Immature natural killer cell (primary cell): Measurements from ENCODE around the gene PTPRT. TPM values are rescaled to one million over a fixed set of nuclear protein-coding genes. Genes with fewer than 3 reads are reported as not detected.
"Not testable (repeated sequence)": the region's sequence is repeated elsewhere in the genome, so short reads cannot be mapped to it uniquely, and the experiment has no call there.

Source experiments
- DNase-seq, 3 donors: peaks; one replicate each; pipeline ENCODE4 v3.0.0; 2022; ENCODE audit warnings: mixed read lengths in 1 of 3
- H3K27ac Mint-ChIP-seq, 6 donors: one replicate each; pipeline ENCODE4 v1.8.0; 2020; ENCODE audit warnings: mixed read lengths in 6 of 6, mild to moderate bottlenecking in 5 of 6, inconsistent platforms in 4 of 6, moderate library complexity in 3 of 6
- H3K27me3 Mint-ChIP-seq, 3 donors: one replicate each; pipeline ENCODE4 v1.8.0; 2020 to 2021; ENCODE audit warnings: low read depth in 3 of 3, mild to moderate bottlenecking in 3 of 3, mixed read lengths in 3 of 3, moderate library complexity in 3 of 3, inconsistent platforms in 1 of 3
- H3K36me3 Mint-ChIP-seq, 3 donors: one replicate each; pipeline ENCODE4 v1.8.0; 2020; ENCODE audit warnings: mixed read lengths in 3 of 3, inconsistent platforms in 2 of 3, mild to moderate bottlenecking in 2 of 3
- H3K4me1 Mint-ChIP-seq, 2 donors: one replicate each; pipeline ENCODE4 v1.8.0; 2020; ENCODE audit warnings: inconsistent platforms in 2 of 2, mild to moderate bottlenecking in 2 of 2, mixed read lengths in 2 of 2, moderate library complexity in 1 of 2
- H3K4me3 Mint-ChIP-seq, 5 donors: one replicate each; pipeline ENCODE4 v1.8.0; 2020; ENCODE audit warnings: mild to moderate bottlenecking in 5 of 5, mixed read lengths in 5 of 5, inconsistent platforms in 3 of 5, moderate library complexity in 3 of 5
- H3K9me3 Mint-ChIP-seq, 6 donors: one replicate each; pipeline ENCODE4 v1.8.0; 2020; ENCODE audit warnings: mild to moderate bottlenecking in 6 of 6, mixed read lengths in 6 of 6, inconsistent platforms in 4 of 6, moderate library complexity in 3 of 6
- polyA plus RNA-seq, 3 donors: library from polyadenylated mRNA; unstranded; fragments of 300-500 nt; fragmentation: Illumina TruSeq; gene quantifications; one replicate each; pipeline ENCODE4 v1.2.3, GENCODE V29; 2021

PTPRT gene
- polyA plus RNA-seq, 3 donors from 2014 or later = not detected

DNA sequence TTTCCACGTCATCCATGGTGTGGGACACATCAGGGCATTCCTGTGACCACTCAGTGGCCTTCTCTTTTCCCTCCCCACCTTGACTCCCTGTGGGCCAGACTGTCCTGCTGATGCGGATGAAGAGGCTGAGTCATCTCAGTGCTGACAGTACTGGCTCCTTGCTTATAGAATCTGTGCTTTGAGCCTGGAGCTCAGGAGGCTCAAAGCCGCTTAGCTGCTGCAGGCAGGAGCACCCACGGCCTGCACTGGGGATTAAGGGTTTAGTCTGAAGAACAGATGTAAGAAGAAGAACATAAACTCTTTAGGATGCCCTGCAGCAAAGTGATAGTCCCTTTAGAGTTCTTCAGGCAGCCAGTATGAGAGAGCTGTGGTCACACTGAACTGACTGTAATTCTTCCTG lies 929.5 kb downstream of the PTPRT start:
- peaks cover 0 to 6% (median 2%) of the 10 kb centered on the region in 6 donors for H3K9me3 Mint-ChIP-seq
- no peak overlapping the region for H3K27ac Mint-ChIP-seq
- H3K4me3 Mint-ChIP-seq = no peak overlapping the region
- no peak for DNase-seq
- no peaks in the 10 kb centered on the region for H3K4me1 Mint-ChIP-seq
- H3K27me3 Mint-ChIP-seq = peaks cover 0 to 2% (median 0%) of the 10 kb centered on the region in 3 donors
- no peaks in the 10 kb centered on the region for H3K36me3 Mint-ChIP-seq

DNA sequence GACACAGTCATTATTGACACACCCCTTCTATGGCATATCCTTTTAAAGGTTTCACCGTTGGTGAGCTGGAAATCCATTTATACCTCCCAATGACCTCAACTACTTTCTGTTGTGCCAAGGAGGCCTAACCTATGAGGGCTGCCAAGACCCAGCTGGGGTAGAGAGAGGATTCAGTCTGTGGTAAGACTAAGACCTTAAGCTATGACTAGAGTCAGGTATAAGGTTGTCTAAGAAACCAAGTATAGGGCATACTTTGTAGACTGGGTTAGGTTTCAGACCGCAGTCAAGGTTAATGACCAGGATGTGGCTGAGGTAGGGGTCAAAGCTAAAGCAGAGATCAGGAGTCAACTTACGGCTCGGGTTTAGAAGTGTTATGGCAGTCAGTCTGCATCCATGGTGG lies 930.3 kb downstream of the PTPRT start:
- DNase-seq = no peak
- Mint-ChIP-seq H3K36me3 (no peaks in the 10 kb centered on the region), H3K9me3 (peaks cover 0 to 4% (median 1%) of the 10 kb centered on the region in 6 donors), H3K4me1 (no peaks in the 10 kb centered on the region), H3K4me3 (no peak overlapping the region), H3K27ac (no peak overlapping the region), H3K27me3 (peaks cover 0 to 2% (median 0%) of the 10 kb centered on the region in 3 donors)

DNA sequence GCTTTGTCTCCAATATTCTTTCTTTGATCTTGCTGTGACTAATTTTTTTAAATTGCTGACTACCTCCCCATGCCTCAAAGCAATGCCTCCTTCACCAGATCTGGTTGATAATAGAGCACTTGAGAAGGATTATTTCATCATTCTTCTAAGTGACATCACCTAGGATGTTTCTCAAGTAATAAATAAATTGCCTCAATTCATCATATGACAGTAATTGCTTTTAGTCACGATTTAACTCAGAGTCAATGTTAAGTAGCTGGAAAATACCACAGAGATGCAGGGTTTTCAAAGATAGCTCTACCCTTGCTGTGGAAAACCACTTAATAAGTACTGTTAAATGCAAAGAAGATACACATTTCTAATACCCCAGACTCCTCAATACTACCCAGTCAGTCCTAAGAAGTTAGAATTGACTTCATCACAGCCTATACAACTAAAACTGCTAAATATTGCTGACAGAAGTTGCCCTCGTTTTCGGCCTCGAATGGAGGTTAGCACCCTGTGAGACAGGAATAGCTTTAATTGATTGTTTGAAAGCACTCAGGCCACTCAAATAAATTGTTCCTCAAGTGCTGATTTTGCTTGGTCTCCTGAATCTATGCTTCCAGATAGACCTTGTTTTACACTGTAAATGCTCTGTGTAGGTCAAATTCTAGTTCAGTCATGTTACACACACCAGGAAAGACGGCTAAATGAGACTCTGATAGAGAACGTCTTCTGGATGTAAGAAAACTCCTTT lies 931.0 kb downstream of the PTPRT start:
- Mint-ChIP-seq H3K36me3 (no peaks in the 10 kb centered on the region), H3K9me3 (peaks cover 0 to 4% (median under 1%) of the 10 kb centered on the region in 6 donors), H3K27ac (no peak overlapping the region), H3K27me3 (peaks cover 0 to 2% (median 0%) of the 10 kb centered on the region in 3 donors), H3K4me1 (no peaks in the 10 kb centered on the region), H3K4me3 (no peak overlapping the region)
- DNase-seq = no peak

DNA sequence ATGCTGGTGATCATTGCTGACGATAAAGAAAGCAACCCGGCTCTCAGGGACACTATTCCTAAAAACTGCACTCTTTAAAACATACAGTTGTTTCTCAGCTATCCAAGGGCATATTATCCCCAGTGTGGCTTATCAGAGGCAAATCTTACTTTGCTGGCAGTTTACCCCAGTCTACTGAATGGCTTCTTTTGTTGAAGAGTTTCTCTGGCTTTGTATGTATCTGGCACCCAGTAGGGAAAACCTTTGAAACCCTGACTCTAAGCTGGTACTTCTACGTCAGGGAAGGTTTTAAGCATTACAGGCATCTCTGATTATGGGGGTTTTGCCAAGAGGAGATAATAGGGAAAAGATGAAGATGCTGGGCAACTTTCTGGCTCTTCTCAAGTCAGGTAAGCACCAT lies 933.9 kb downstream of the PTPRT start:
- no peak for DNase-seq

DNA sequence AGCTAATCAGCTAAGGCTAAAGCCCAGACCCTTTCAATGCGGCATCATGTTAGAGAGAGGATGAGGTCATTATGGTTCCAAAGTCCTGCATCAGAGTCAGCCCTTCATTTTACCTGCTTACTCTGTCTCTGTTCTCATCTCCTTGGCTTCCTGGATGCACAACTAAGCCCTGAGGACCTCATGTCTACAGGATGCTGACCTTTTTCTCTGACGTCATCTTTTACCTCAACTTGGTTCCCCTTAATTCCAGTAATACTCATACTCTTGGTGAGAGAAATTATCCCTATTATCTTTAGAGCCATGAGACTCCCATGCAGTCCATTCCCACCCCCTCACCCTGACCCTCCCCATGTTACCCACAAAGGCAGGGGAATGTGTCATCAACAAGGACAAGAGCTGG lies 935.0 kb downstream of the PTPRT start:
- Mint-ChIP-seq H3K9me3 (peaks cover 0 to 3% (median 0%) of the 10 kb centered on the region in 6 donors), H3K36me3 (no peaks in the 10 kb centered on the region), H3K4me3 (no peak overlapping the region), H3K27ac (no peak overlapping the region), H3K27me3 (peaks cover 0 to 2% (median 0%) of the 10 kb centered on the region in 3 donors), H3K4me1 (no peaks in the 10 kb centered on the region)
- DNase-seq = no peak

More for the DNA sequence above, 933.9 kb downstream of the PTPRT start:
- Mint-ChIP-seq H3K27me3 (peaks cover 0 to 2% (median 0%) of the 10 kb centered on the region in 3 donors), H3K4me3 (no peak overlapping the region), H3K9me3 (peaks cover 0 to 3% (median 0%) of the 10 kb centered on the region in 6 donors), H3K36me3 (no peaks in the 10 kb centered on the region), H3K4me1 (no peaks in the 10 kb centered on the region), H3K27ac (no peak overlapping the region)

DNA sequence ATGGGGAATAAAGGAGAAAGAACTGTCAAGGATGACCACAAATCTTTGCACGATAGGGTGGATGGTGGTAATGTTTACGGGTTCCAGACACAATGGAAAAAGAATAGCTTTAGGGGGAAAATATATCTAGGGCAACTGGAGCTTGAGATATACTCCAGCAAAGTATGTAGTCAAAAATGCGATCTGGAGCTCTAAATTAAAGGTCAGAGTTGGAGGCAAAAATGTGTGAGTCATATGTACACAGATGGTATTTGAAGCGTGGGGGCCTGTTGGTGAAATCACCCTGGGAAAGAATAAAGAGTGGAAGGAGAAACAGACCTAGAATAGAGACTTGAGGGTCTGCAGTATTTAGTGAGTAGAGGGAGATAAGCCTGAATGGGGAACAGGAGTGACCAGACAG lies 937.6 kb downstream of the PTPRT start:
- H3K27me3 Mint-ChIP-seq = peaks cover 0 to 2% (median 2%) of the 10 kb centered on the region in 3 donors
- DNase-seq = no peak
- no peak overlapping the region for H3K27ac Mint-ChIP-seq
- H3K9me3 Mint-ChIP-seq = peaks cover 0 to 3% (median 0%) of the 10 kb centered on the region in 6 donors
- no peaks in the 10 kb centered on the region for H3K36me3 Mint-ChIP-seq
- H3K4me3 Mint-ChIP-seq = no peak overlapping the region
- no peaks in the 10 kb centered on the region for H3K4me1 Mint-ChIP-seq

DNA sequence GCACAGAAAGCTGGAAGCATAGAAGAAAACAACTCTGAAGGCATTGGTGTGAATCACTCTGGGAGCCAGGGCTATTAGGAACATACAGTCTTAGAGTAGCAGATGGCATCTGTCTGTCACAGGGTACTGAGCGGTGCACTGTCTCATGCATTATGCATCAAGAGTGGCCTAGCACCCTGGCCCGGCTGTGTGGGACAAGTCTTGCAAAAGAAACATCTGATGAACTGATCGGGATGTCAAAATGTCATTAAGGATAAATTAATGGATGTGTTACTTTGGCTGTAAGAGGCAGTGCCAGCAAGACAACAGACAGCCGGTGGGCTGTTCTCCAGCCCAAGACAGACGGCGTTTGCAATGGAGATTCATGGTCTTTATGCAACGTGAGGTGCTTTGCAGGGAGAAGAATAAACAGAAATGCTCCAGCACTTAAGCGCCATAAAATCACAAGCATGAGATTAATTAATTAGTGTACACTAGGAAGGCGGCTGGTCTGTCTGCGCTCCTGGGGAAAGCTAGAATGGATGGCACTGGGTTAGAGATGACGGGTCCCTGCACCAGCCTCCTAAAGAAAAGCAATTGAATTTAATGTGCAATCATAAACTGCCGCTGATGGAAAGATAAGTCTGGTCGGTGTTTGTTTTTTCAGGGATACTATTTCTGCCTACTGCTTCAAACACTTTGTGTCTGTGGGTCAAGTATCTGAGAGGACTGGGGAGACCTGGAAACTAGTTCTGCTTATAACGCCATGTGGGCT lies 970.9 kb downstream of the PTPRT start:
- Mint-ChIP-seq H3K9me3 (peaks cover 2 to 13% (median 4%) of the 10 kb centered on the region in 6 donors), H3K27me3 (peaks cover 0 to 7% (median 0%) of the 10 kb centered on the region in 3 donors), H3K4me1 (no peaks in the 10 kb centered on the region), H3K36me3 (no peaks in the 10 kb centered on the region), H3K27ac (no peak overlapping the region), H3K4me3 (no peak overlapping the region)
- DNase-seq = no peak

DNA sequence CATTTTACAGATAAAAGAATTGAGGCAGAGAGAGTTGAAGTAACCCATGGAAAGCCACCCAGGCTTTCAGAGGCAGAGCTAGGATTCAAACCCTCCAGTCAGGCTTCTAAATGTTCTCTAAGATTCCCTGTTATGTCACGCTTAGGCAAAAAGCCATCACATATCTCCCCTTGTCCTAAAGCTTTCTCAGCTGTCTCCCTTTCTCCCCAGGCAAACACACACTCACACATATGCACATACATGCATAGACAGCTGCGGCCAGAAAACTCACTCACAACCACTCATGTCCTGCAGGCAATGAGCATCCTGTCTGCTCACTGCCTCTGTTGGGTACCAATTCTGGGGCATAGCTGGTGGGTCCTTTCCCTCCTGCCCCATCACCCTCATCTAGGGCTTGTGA lies 975.6 kb downstream of the PTPRT start:
- no peaks in the 10 kb centered on the region for H3K4me1 Mint-ChIP-seq
- DNase-seq = no peak
- H3K4me3 Mint-ChIP-seq = no peak overlapping the region
- peaks cover 0 to 14% (median 4%) of the 10 kb centered on the region in 6 donors for H3K9me3 Mint-ChIP-seq
- H3K27ac Mint-ChIP-seq = no peak overlapping the region
- peaks cover 0 to 7% (median 0%) of the 10 kb centered on the region in 3 donors for H3K27me3 Mint-ChIP-seq
- no peaks in the 10 kb centered on the region for H3K36me3 Mint-ChIP-seq

DNA sequence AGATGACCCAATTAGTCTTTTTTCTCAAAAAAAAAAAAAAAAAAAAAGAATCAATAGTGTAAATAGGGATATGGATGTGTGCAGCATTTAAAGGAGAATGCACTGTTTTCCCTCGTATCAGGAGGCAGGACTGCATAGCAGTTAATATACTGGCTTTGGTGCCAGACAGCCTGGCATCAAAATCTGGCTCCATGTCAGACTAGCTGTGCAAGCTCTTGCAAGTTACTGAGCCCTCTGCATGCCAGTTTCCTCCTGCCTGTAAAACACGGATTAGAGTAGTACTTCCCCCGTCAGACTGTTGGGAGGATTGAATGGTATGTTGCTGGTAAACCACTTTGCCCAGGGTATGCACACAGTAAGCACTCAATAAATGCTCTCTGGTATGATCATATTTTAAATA lies 977.3 kb downstream of the PTPRT start:
- no peaks in the 10 kb centered on the region for H3K36me3 Mint-ChIP-seq
- H3K9me3 Mint-ChIP-seq = peaks cover 0 to 14% (median 3%) of the 10 kb centered on the region in 6 donors
- no peak overlapping the region for H3K4me3 Mint-ChIP-seq
- H3K27me3 Mint-ChIP-seq = peaks cover 0 to 8% (median 0%) of the 10 kb centered on the region in 3 donors
- H3K4me1 Mint-ChIP-seq = no peaks in the 10 kb centered on the region
- DNase-seq = no peak
- no peak overlapping the region for H3K27ac Mint-ChIP-seq

DNA sequence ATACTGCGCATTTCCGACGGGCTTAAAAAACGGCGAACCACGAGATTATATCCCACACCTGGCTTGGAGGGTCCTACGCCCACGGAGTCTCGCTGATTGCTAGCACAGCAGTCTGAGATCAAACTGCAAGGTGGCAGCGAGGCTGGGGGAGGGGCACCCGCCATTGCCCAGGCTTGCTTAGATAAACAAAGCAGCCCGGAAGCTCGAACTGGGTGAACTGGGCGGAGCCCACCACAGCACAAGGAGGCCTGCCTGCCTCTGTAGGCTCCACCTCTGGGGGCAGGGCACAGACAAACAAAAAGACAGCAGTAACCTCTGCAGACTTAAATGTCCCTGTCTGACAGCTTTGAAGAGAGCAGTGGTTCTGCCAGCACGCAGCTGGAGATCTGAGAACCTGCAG lies 983.1 kb downstream of the PTPRT start:
- not testable (repeated sequence) for H3K27me3 Mint-ChIP-seq, H3K27ac Mint-ChIP-seq, H3K36me3 Mint-ChIP-seq, DNase-seq, H3K4me3 Mint-ChIP-seq, H3K4me1 Mint-ChIP-seq, H3K9me3 Mint-ChIP-seq

DNA sequence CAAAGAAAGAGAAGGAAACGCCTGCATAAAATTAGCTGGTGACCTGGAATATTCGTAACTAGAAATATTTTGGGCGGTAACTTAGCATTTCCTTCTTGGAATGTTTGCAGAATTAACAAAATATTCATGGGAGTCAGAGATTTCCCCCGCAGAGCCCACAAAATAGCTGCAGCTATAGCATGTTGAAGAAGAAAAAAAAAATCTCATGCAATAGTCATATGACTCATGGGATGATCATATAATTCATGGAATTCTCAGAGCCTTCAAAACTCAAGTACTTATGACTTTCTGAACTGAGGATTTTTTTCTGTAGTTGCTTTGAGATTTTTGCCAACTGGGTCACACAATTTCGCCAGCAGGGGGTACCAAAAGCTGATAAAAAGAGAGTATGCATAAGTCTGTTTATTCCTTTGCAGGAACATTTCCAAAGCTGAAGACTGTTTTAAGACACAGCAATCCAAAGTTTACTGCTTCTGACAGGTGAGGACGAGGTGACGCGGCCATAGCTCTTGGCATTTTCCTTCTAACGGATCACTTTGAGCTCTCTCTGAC lies 985.5 kb downstream of the PTPRT start:
- peaks cover 0 to 13% (median 4%) of the 10 kb centered on the region in 6 donors for H3K9me3 Mint-ChIP-seq
- H3K27ac Mint-ChIP-seq = no peak overlapping the region

DNA sequence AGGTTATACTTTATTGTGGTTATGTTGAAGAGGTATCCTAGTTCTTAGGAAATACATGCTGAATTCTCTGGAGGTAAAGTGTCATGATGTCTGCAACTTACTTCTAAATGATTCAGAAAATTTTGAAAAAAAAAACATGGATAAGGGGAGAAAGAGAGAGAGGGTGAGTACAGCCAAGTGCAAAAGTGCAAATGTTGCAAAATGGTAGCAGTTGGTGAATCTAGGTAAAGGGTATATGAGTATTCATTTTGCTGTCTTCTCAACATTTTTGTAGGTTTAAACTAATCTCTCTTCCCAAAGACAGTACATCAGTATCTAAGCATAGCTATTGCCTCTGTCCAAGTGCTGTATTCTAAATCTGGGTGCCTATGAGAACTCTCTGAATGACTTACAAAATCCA lies 992.1 kb downstream of the PTPRT start:
- no peak for DNase-seq
- Mint-ChIP-seq H3K4me1 (no peaks in the 10 kb centered on the region), H3K36me3 (no peaks in the 10 kb centered on the region), H3K27me3 (peaks cover 0 to 1% (median 0%) of the 10 kb centered on the region in 3 donors), H3K9me3 (peaks cover 0 to 8% (median under 1%) of the 10 kb centered on the region in 6 donors), H3K27ac (no peak overlapping the region), H3K4me3 (no peak overlapping the region)

More for the DNA sequence above, 985.5 kb downstream of the PTPRT start:
- peaks cover 0 to 3% (median 0%) of the 10 kb centered on the region in 3 donors for H3K27me3 Mint-ChIP-seq
- H3K36me3 Mint-ChIP-seq = no peaks in the 10 kb centered on the region
- no peak overlapping the region for H3K4me3 Mint-ChIP-seq
- DNase-seq = no peak
- no peaks in the 10 kb centered on the region for H3K4me1 Mint-ChIP-seq

DNA sequence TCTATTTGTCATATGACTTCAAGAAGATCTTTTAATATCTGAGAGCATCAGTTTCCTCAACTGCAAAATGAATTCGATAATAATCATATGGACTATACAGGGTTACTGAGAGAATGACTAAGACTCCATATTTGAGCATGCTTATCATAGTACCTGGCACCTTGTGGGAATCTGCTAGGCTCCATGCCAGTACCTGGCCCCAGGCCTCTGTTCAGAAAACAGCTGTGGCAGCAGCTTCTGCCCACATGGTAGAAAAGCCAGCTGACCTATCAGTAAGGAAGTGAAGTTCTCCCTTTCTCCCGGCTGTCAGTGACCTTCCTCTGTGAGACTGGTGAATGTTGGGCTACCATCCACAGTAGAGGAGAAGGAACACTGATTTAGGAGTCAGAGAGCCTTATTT lies 996.6 kb downstream of the PTPRT start:
- Mint-ChIP-seq H3K36me3 (no peaks in the 10 kb centered on the region), H3K4me3 (no peak overlapping the region), H3K27ac (no peak overlapping the region), H3K4me1 (no peaks in the 10 kb centered on the region), H3K9me3 (peaks cover 0 to 8% (median 0%) of the 10 kb centered on the region in 6 donors), H3K27me3 (no peaks in the 10 kb centered on the region)
- no peak for DNase-seq

DNA sequence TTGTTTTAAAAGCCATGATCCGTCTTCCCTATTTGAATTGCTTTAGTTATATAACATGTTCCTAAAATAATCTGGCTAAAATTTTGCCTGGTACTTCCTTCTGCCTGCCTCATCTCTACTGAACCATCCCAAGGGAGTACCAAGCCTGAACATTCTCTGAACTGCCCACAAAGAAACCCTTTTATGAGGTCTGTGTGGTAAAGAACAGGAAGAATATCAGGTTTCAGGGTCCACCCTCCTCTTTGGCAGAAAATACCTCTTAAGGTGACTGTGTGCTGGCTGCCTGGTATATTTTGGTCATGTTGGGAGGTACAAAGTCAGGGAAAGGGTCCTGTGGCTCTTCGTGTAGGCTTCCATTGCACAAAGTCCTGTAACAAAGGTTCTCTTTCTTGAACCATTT lies 997.4 kb downstream of the PTPRT start:
- Mint-ChIP-seq H3K27me3 (peaks cover 0 to 1% (median 0%) of the 10 kb centered on the region in 3 donors), H3K9me3 (peaks cover 0 to 6% (median 0%) of the 10 kb centered on the region in 6 donors), H3K4me1 (no peaks in the 10 kb centered on the region), H3K4me3 (no peak overlapping the region), H3K27ac (no peak overlapping the region), H3K36me3 (no peaks in the 10 kb centered on the region)
- DNase-seq = no peak
